ENCODE data around the gene TYW3.

TYW3 gene

DNA sequence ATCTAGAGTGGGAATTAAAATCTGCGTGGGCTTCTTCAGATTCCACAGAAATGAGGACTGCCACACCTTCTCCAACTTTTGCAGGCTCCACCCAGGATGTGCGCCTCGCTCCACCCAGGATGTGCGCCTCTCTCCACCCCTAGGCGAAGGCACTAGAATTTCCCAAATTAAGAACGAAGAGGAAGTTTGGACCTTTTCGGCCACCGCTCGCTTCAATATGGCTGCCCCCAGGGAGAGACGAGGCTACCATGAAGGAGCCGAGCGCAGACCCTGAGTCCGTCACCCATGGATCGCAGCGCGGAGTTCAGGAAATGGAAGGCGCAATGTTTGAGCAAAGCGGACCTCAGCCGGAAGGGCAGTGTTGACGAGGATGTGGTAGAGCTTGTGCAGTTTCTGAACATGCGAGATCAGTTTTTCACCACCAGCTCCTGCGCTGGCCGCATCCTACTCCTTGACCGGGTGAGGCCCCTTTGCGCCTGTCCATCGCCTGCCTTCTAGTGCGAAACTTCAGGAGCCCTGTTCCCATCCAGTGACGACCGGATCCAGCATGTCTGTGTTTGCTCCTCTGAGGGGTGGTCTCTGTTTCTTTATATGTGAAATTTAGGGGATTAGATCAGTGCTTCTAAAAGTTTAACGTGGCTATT is at the start of gene TYW3, which contains the start of gene CRYZ:
TSS of gene TYW3 (plus strand) at position 193 of the 644 bp plus-strand sequence. CDS start at position 286, 93 bp downstream.
TSS of gene CRYZ (minus strand) at position 91 of the 644 bp plus-strand sequence. CDS start 8,229 bp downstream, outside the sequence.
- in situ Hi-C loops (cut with MboI; ENCODE audit: low sequenced_read_pairs), result no loop called here

DNA sequence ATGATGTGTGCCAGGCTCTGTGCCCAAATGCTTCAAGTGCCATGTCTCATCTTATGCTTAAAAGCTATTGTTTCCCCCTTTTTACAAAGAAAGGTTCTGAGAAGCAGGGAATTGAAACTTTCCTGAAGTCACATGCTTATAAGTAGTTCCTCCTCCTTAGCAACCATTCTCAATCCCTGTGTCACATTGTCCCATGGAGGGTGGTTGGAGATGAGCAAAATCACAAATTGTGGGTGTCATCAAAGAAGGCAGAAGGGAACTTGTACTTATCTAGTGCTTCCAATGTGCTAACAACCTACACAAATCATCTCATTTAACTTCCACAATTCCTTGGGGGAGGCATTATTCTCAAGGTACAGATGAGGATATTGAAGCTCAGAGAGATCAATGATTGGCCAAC is 49.3 kb upstream of the TYW3 start:
- in situ Hi-C loops (cut with MboI; ENCODE audit: low sequenced_read_pairs), result no loop called here

DNA sequence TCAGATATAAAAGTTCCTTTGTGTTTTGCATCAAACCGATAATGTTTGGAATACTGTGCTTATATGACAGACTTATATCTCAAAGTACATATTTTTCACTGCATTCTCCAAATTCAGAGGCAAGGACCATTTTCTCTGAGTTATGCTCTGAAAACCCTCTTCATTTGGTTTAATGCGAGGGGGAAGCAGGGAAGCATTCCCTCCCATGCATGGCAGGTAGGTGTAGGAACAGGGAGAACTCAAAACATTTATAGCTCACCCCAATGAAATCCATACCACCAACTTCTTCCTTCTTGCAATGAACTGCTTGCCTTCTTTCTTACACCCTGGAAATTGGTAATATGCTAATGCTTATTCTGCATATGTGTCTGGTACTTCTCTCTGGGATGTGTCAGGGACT is 48.7 kb upstream of the TYW3 start:
- in situ Hi-C loops (cut with MboI; ENCODE audit: low sequenced_read_pairs), result no loop called here

DNA sequence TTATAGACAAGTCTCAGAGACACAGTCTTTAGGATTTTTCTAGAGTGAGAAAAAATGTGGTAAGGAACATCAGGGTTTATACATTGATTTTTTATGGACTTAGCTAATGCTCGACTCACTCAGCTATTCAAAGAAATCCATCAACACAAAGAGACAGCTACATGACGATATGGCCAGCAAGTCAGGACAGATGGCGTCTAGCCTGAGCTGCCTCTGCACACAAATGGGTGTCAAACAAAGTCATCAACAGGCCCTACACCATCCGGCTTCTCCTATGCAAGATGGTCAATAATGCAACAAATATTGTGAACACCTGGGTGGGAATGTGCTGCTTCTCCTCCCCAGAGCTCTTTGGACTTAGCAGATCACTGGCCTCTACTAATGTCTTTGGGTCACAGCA is 46.0 kb upstream of the TYW3 start:
- in situ Hi-C loops (cut with MboI; ENCODE audit: low sequenced_read_pairs), result no loop called here

DNA sequence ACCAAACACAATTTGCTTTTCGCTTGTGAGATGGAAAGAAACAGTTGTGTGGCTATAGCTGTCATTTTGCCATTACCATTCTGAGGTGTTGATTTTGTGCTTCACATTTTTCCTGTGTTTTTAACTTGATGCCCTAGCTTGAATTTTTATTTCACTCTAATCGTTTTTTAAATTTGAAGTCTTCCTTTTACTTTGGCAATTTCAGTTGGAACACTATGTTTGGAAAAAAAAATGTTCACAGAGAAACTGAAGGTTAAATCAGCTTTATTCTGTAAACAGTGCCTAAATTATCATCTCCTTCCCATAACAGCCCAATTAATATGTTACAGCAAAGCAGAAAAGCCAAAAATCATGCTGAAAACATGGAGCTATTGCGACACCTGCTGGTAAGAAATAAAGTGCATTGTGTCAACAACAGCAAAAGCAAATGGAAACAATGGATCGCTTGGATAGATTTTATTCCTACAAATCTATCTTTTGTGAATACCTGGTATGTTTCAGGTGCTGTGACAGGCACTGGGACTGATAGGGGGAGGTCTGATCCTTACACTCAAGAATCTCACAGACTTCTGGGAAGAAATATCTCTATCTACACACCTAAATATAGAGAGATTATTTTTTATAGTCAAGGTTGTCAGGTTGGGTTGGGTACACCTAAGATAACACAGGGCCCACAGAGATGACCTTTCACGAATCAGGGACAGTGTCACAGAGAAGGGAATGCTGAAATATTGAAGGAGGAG is 43.2 kb upstream of the TYW3 start:
- in situ Hi-C loops (cut with MboI; ENCODE audit: low sequenced_read_pairs), result no loop called here

DNA sequence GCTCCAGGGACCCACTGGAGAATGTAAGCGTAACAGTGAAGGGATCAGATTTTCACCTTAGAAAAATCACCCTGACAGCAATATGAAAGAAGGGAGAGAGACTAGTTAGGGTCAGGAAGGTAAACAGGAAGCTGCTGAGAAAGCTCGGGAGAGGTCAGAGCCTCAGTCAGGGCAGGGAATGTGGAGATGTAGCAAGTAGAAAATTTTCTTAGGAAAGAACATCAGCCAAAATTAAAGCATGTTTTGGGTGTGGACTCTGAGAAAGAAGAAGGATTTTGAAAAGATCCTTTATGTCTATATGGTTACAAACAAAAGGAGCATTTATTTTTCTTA is 42.6 kb upstream of the TYW3 start:
- in situ Hi-C loops (cut with MboI; ENCODE audit: low sequenced_read_pairs), result no loop called here

DNA sequence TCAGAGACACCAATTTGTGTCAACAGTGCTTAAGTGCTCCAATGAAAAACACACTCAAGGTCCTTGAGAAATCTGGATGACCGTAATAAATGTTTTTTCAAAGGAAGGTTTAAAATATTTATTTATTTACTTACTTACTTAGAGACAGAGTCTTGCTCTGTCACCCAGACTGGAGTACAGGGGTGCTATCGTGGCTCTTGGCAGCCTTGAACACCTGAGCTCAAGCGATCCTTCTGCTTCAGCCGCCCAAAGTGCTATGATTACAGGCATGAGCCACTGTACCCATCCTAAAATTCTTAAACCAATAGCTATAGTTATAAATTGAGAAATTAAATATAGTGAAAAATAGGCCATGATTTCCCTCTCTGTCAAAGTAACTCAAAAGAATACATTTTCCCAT is 42.0 kb upstream of the TYW3 start:
- in situ Hi-C loops (cut with MboI; ENCODE audit: low sequenced_read_pairs), result no loop called here

GRCh38 chr1:74693473-74693872 is 39.5 kb upstream of the TYW3 start:
- in situ Hi-C loops (cut with MboI; ENCODE audit: low sequenced_read_pairs), result no loop called here

GRCh38 chr1:74697832-74698231 is 35.1 kb upstream of the TYW3 start:
- in situ Hi-C loops (cut with MboI; ENCODE audit: low sequenced_read_pairs), result no loop called here

DNA sequence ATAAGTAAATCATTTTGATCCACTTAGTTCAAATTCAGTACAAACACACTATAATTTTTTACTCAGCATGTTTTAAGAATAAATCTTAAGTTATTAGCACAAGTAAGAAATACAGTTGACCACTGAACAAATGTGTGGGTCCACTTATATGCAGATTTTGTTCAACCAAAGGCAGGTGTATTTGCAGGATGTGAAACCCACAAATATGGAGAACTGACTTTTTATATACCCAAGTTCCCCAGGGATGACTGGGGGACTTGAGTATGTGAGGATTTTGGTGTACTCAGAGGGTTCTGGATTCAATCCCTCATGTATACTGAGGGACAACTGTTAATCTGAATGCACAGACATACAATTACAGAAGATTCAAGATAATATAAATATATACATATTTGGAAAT is 33.6 kb upstream of the TYW3 start:
- in situ Hi-C loops (cut with MboI; ENCODE audit: low sequenced_read_pairs), result no loop called here

DNA sequence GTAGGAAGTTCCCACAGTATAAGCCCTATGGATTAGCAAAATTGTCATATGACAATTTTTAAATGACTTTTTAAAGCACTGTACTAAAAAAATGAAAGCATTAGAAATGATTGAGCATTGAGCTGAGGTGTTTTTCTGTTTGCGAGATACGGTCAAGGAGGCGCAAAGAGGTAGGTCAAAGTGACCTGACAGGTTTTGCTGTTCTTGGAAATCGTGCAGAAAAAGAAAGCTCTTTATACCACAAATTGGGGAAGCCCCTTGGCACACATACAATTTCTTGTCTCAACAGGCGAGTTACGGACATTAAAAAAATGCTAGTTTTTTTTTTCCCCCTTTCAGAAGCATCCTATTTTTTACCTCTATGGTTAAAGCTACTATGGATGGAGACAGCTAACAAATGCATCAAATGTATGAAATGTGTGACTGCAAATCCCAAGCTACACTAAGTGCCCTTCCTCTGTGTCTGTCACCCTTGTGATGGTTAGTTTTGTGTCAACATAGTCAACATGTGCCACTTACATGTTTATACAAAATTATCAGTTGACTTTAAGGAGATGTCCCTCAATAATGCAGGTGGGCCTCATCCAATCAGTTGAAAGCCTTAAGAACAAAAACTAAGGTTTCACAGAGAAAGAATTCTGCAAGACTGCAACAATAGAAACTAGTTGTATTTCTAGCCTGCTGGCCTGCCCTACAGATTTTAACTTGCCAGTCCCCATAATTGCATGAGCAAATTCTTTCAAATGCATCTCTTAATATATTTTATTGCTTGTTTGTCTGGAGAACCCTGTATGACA is 29.4 kb upstream of the TYW3 start:
- in situ Hi-C loops (cut with MboI; ENCODE audit: low sequenced_read_pairs), result no loop called here

DNA sequence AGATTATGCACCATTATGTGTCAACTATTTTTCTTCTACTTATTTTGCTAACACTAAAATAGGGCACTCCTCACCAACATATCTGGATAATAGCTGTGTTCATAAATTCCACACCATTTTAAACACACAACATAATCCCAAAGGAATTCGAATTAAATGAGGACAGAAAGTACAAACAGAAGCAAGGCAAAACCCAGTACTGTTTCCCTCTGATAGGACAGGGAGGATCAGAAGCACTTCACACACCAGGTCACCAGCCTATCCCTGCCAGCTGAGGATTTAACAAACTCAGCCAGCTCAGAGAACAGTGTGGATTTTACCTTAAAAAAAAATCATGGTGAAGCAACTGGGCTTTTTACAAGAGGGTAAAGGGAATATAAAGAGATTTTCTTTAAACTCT is 20.1 kb upstream of the TYW3 start:
- in situ Hi-C loops (cut with MboI; ENCODE audit: low sequenced_read_pairs), result no loop called here

- in situ Hi-C loops (cut with MboI; ENCODE audit: low sequenced_read_pairs), result no loop called here
These were observed 19.1 kb upstream of the TYW3 start for GRCh38 chr1:74713849-74714248.

DNA sequence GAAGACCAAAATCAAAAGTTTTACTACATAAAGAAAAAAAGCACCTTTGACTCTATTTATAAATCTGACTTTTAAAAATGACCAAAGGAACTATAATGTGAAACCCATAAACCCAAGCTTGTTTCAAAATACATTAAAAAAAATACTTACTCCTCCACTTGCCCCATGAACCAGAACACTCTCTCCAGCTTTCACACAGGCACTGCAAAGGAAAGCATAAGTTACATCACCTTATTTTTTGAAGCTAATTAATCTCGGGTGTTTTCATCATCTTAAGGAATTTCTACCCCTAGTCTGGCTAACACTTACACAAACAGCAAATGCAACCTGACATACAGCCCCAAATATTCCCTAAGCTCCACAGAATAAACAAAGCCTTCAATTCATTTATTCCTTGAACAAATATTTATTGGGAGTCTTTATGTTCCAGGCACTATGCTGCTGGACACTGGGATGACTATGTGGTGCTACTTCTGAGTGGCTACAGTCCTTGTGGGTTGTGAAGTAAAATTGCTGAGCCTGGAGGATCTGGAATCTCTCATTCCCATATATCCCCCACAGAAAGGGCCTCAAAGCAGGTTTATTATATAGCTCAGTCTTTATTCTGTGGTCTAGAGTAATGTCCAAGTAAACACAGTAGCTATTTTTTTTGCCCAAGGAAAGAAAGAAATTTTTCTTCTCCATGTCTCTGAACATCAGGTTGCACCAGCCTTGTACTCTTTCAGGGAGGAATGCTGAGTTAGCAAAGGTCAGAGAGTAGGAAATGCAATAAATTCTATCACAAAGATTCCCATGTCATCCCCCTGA is 18.3 kb upstream of the TYW3 start:
- in situ Hi-C loops (cut with MboI; ENCODE audit: low sequenced_read_pairs), result no loop called here

- in situ Hi-C loops (cut with MboI; ENCODE audit: low sequenced_read_pairs), result no loop called here
These were observed 17.8 kb upstream of the TYW3 start for GRCh38 chr1:74715236-74715502.

DNA sequence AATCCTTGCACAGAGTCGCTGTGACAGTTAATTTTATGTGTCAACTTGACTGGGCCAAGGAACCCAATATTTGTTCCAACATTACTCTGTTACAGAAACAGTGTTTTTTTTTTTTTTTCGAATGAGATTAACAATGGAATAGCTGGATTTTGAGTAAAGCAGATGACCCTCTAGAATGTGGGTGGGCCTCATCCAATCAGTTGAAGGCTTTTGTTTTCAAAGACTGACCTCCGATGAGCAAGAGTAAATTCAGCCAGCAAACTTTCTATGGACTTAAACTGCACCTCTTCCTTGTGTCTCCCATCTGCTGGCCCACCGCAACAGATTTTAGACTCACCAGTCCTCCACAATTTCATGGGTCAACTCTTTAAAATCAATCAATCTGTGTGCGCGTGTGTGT is 17.1 kb upstream of the TYW3 start:
- in situ Hi-C loops (cut with MboI; ENCODE audit: low sequenced_read_pairs), result no loop called here

- in situ Hi-C loops (cut with MboI; ENCODE audit: low sequenced_read_pairs), result no loop called here
These were observed 16.1 kb upstream of the TYW3 start for GRCh38 chr1:74716822-74717221.

DNA sequence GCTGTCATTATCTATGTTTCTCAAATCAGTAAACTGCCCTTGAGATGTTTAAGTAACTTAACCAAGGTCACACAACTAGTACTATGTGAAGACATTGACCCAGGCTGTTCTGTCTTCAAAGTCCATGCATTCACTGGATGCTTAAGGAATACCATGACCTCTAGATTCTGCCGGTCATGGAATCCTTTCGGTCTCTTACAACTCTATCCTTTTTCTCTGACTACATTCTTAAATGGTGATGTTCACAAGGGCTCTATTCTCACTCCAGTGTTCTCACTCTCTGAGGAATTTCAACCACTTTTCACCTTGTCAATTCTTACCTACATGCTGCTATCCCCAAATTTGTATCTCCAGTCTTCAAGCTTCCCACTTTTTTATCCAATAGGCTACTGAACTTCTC is 15.3 kb upstream of the TYW3 start:
- in situ Hi-C loops (cut with MboI; ENCODE audit: low sequenced_read_pairs), result no loop called here

DNA sequence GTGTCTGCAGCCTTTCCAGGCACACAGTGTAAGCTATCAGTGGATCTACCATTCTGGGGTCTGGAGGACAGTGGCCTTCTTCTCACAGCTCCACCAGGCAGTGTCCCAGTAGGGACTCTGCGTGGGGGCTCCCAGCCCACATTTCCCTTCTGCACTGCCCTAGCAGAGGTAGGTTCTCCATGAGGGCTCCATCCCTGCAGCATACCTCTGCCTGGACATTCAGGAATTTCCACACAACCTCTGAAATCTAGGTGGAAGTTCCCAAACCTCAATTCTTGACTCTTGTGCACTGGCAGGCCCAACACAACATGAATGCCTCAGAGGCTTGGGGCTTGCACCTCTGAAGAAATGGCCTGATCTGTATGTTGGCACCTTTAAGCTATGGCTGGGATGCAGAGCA is 6.9 kb upstream of the TYW3 start:
- in situ Hi-C loops (cut with MboI; ENCODE audit: low sequenced_read_pairs), result no loop called here

DNA sequence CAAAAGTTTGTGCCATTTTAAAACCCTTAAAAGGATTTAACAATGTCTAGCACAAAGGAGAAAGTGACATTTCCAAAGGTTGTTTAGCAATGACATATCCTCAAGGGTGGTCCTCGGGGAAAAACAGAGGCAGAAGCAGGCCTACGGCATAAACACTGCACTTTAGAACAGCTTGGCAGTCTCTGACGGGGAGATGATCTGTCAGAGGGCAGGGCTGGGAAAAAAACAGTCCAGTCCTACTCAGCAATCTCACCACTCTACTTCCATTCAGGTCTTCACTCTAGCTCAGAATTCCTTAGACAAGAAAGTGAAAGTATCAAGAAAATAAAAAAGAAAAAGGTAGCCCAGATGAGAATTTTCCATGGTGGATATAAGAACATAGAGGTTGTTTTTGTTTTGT is 4.2 kb upstream of the TYW3 start:
- in situ Hi-C loops (cut with MboI; ENCODE audit: low sequenced_read_pairs), result no loop called here

- in situ Hi-C loops (cut with MboI; ENCODE audit: low sequenced_read_pairs), result no loop called here
These were observed 3.0 kb upstream of the TYW3 start for GRCh38 chr1:74729741-74730478.

Measured in HL-60/S4 (cell line).